Keratinocyte (primary cell): ENCODE results near the gene PRKCH. TPM values are rescaled to one million over a fixed set of nuclear protein-coding genes. Genes with fewer than 3 reads are reported as not detected.

Source experiments
- DNase-seq: peaks from one replicate; pipeline ENCODE4 v3.0.0-alpha.2; 2011; ENCODE audit warnings: low read depth, missing footprints, low spot score
- FAIRE-seq: peaks from 2 replicates; lab custom pipeline; 2011; peaks lifted over from hg19 to GRCh38; lab: Jason Lieb, UNC
- H2AFZ ChIP-seq: 2 replicates; pipeline ENCODE4 v1.6.0; 2012; ENCODE audit warnings: low read length, control low read depth, inconsistent platforms; ENCODE audit not compliant: control insufficient read depth
- H3K27ac ChIP-seq: 2 replicates; pipeline ENCODE4 v1.5.1; 2011; ENCODE audit warnings: low read length; ENCODE audit not compliant: control insufficient read depth, insufficient read depth
- H3K27me3 ChIP-seq: 3 replicates; pipeline ENCODE4 v1.6.0; 2011; ENCODE audit warnings: low read length; ENCODE audit not compliant: control insufficient read depth, insufficient read depth; ENCODE audit errors: extremely low read depth
- H3K36me3 ChIP-seq, 2 experiments: 2 replicates in 1 of 2; 3 replicates in 1 of 2; pipeline ENCODE4 v1.5.1; 2011; ENCODE audit warnings: low read length in 2 of 2, mild to moderate bottlenecking in 1 of 2; ENCODE audit not compliant: control insufficient read depth in 2 of 2, insufficient read depth in 2 of 2; ENCODE audit errors: extremely low read depth in 1 of 2
- H3K4me1 ChIP-seq: 3 replicates; pipeline ENCODE4 v1.5.1; 2011; ENCODE audit warnings: low read length; ENCODE audit not compliant: control insufficient read depth, insufficient read depth; ENCODE audit errors: extremely low read depth
- H3K4me2 ChIP-seq: 3 replicates; pipeline ENCODE4 v1.6.0; 2011; ENCODE audit warnings: low read depth, low read length; ENCODE audit not compliant: control insufficient read depth, insufficient read depth; ENCODE audit errors: extremely low read depth
- H3K4me3 ChIP-seq, 3 experiments: fragments of 200-600 bp in 1 of 3; sonication (generic) in 1 of 3; 2 replicates in 2 of 3; 3 replicates in 1 of 3; pipeline ENCODE4 v1.5.1; 2011 to 2016; ENCODE audit warnings: low read length in 3 of 3, mild to moderate bottlenecking in 3 of 3, control low read depth in 2 of 3, inconsistent platforms in 1 of 3, low read depth in 1 of 3, mixed read lengths in 1 of 3, mixed run types in 1 of 3, moderate library complexity in 1 of 3; ENCODE audit not compliant: control insufficient read depth in 2 of 3, insufficient read depth in 2 of 3; ENCODE audit errors: extremely low read depth in 1 of 3
- H3K79me2 ChIP-seq: 2 replicates; pipeline ENCODE4 v1.6.0; 2012; ENCODE audit warnings: low read length; ENCODE audit not compliant: control insufficient read depth, insufficient read depth
- H3K9ac ChIP-seq: 3 replicates; pipeline ENCODE4 v1.6.0; 2011; ENCODE audit warnings: low read length; ENCODE audit not compliant: control insufficient read depth, insufficient read depth; ENCODE audit errors: extremely low read depth
- H3K9me1 ChIP-seq: 3 replicates; pipeline ENCODE4 v1.6.0; 2011; ENCODE audit warnings: low read length; ENCODE audit not compliant: control insufficient read depth, insufficient read depth; ENCODE audit errors: extremely low read depth
- H3K9me3 ChIP-seq: 2 replicates; pipeline ENCODE4 v1.5.1; 2012; ENCODE audit warnings: low read depth, low read length; ENCODE audit not compliant: control insufficient read depth
- H4K20me1 ChIP-seq: 3 replicates; pipeline ENCODE4 v1.6.0; 2011; ENCODE audit warnings: low read length; ENCODE audit not compliant: control insufficient read depth, insufficient read depth; ENCODE audit errors: extremely low read depth
- EZH2 ChIP-seq: IDR thresholded peaks from one replicate; pipeline ENCODE4 v1.6.1; 2012; ENCODE audit warnings: inconsistent platforms, mild to moderate bottlenecking, low read length, moderate library complexity
- dilution Hi-C: fragments of 300-500 bp; cut with MboI; formaldehyde crosslinking; loops from one replicate; pipeline ENCODE4 v1.7.0; 2020; ENCODE audit warnings: low sequenced_read_pairs; ENCODE audit not compliant: extremely low pct_ligation_motif_present
- polyA plus RNA-seq, 5 experiments: library from polyadenylated mRNA; depleted of rRNA in 3 of 5; stranded (reverse) in 3 of 5; stranded (forward) in 1 of 5; unstranded in 1 of 5; fragments of >200 nt; gene quantifications; 1 replicate in 1 of 5; 2 replicates in 3 of 5; 3 replicates in 1 of 5; pipeline versions ENCODE4 v1.2.1 to v1.2.3, GENCODE V29; 2011 to 2012; ENCODE audit warnings: missing spikeins in 2 of 5, low read depth in 1 of 5, low replicate concordance in 1 of 5
- TF ChIP-seq, protein P1 (sequence below), 3 experiments: IDR thresholded peaks in 1 of 3; conservative IDR thresholded peaks in 1 of 3; optimal IDR thresholded peaks in 1 of 3; 2 replicates in 2 of 3; 3 replicates in 1 of 3; pipeline versions ENCODE3 to v1.5.1; 2011; ENCODE audit warnings: low read length in 3 of 3, mild to moderate bottlenecking in 3 of 3, moderate library complexity in 2 of 3, control low read depth in 1 of 3, inconsistent platforms in 1 of 3; ENCODE audit not compliant: insufficient read depth in 2 of 3; ENCODE audit errors: extremely low read depth in 1 of 3

Gene PRKCH
- polyA plus RNA-seq, 1 donor (not counting 4 experiments of a cell fraction or from before 2014, with no cell fraction given), result 13.7 TPM

DNA sequence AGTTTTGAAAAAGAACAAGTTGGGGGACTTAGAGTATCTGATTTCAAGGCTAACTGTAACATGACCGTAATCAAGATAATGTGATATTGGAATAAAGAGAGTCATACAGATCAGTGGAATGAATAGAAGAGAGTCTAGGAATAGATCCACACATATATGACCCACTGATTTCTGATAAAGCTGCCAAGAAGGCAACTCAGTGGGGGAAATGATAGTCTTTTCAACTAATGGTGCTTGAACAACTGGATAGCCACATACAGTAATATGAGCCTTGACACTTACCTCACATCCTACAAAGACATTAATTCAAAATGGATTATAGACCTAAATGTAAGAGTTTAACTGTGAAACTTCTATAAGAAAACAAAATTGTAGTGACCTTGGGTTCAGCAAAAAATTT, 3.8 kb downstream of the PRKCH start:
- no peak for DNase-seq

DNA sequence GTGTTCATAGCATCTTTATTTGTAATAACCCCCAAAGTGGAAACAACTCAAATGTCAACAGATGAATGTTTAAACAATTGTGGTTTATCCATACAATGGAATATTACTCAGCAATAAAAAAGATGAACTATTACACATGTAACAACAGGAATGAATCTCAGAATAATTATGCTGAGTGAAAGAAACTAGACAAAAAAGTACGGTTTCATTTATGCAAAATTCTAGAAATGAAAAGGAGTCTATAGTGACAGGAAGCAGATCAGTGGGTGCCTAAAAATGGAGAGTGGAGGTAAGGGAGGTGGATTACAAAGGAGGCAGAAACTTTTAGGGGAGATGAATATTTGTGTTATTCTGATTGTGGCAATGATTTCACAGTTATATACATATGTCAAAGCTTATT, 4.8 kb downstream of the PRKCH start:
- Histone ChIP-seq H3K27me3 (no peaks in the 10 kb centered on the region), H3K36me3 (no peaks in the 10 kb centered on the region), H3K9me1 (no peaks in the 10 kb centered on the region), H3K4me2 (no peak overlapping the region), H4K20me1 (no peaks in the 10 kb centered on the region), H2AFZ (no peak overlapping the region), H3K4me3 (no peak overlapping the region), H3K27ac (no peak overlapping the region), H3K79me2 (peaks cover 20% of the 10 kb centered on the region), H3K9ac (no peak overlapping the region), H3K4me1 (peaks cover 9% of the 10 kb centered on the region), H3K9me3 (no peaks in the 10 kb centered on the region)
- FAIRE-seq, result no peak
- DNase-seq, result no peak
- no peak for TF ChIP-seq EZH2
- TF ChIP-seq, protein P1, sequence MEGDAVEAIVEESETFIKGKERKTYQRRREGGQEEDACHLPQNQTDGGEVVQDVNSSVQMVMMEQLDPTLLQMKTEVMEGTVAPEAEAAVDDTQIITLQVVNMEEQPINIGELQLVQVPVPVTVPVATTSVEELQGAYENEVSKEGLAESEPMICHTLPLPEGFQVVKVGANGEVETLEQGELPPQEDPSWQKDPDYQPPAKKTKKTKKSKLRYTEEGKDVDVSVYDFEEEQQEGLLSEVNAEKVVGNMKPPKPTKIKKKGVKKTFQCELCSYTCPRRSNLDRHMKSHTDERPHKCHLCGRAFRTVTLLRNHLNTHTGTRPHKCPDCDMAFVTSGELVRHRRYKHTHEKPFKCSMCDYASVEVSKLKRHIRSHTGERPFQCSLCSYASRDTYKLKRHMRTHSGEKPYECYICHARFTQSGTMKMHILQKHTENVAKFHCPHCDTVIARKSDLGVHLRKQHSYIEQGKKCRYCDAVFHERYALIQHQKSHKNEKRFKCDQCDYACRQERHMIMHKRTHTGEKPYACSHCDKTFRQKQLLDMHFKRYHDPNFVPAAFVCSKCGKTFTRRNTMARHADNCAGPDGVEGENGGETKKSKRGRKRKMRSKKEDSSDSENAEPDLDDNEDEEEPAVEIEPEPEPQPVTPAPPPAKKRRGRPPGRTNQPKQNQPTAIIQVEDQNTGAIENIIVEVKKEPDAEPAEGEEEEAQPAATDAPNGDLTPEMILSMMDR (optimal IDR thresholded peaks at IDR 0.05 in 1 of 3, IDR thresholded peaks at IDR 0.05 in 1 of 3, conservative IDR thresholded peaks at IDR 0.05 in 1 of 3; ENCODE audit: extremely low read depth in 1 of 3, insufficient read depth in 2 of 3, low read length in 3 of 3), result no peak
- dilution Hi-C loops, result no loop called here

More for the DNA sequence above, 3.8 kb downstream of the PRKCH start:
- Histone ChIP-seq H3K4me3 (no peak overlapping the region), H3K9me1 (no peaks in the 10 kb centered on the region), H3K4me1 (peaks cover 12% of the 10 kb centered on the region), H3K36me3 (no peaks in the 10 kb centered on the region), H3K4me2 (no peak overlapping the region), H4K20me1 (no peaks in the 10 kb centered on the region), H2AFZ (no peak overlapping the region), H3K79me2 (peaks cover 20% of the 10 kb centered on the region), H3K9ac (no peak overlapping the region), H3K9me3 (no peaks in the 10 kb centered on the region), H3K27me3 (no peaks in the 10 kb centered on the region), H3K27ac (no peak overlapping the region)
- no peak for FAIRE-seq
- dilution Hi-C loops, result no loop called here
- TF ChIP-seq EZH2, result no peak
- TF ChIP-seq, protein P1 (optimal IDR thresholded peaks at IDR 0.05 in 1 of 3, IDR thresholded peaks at IDR 0.05 in 1 of 3, conservative IDR thresholded peaks at IDR 0.05 in 1 of 3; ENCODE audit: extremely low read depth in 1 of 3, insufficient read depth in 2 of 3, low read length in 3 of 3), result no peak
